ENCODE data around the gene ST6GALNAC1. TPM values are rescaled to one million over a fixed set of nuclear protein-coding genes. Genes with fewer than 3 reads are reported as not detected.

Gene ST6GALNAC1
- total RNA-seq, 1 donor from 2014 or later: not detected

DNA sequence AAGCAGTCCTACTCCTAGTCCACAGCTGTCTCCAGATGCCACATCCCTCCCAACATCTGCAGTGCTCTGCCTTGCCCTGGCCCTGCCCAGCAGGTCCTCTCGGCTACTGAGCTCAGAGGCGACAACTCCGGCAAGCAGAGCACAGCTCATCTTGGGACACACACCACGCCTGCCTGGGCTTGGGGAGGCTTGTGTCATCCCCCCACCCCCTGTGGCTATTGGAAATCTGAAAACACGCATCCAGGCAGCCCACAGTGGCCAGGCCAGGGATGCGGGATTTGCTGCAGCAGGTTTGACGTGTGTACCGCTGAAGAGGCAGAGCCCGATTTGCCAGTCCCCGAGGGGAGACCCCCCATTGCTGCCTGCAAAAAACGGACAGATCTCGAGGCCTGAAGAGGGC is 41.8 kb upstream of the ST6GALNAC1 start:
- peaks cover 46% of the 10 kb centered on the region for H3K4me1 Mint-ChIP-seq (ENCODE audit: low read depth, unreplicated experiment)
- H3K4me3 Mint-ChIP-seq (ENCODE audit: unreplicated experiment): no peak overlapping the region
- no peak for DNase-seq
- H3K27me3 Mint-ChIP-seq (ENCODE audit: unreplicated experiment): peaks cover 11% of the 10 kb centered on the region
- H3K9me3 Mint-ChIP-seq (ENCODE audit: unreplicated experiment): peaks cover 11% of the 10 kb centered on the region
- H3K36me3 Mint-ChIP-seq (ENCODE audit: unreplicated experiment): no peaks in the 10 kb centered on the region
- TF ChIP-seq, protein P1, sequence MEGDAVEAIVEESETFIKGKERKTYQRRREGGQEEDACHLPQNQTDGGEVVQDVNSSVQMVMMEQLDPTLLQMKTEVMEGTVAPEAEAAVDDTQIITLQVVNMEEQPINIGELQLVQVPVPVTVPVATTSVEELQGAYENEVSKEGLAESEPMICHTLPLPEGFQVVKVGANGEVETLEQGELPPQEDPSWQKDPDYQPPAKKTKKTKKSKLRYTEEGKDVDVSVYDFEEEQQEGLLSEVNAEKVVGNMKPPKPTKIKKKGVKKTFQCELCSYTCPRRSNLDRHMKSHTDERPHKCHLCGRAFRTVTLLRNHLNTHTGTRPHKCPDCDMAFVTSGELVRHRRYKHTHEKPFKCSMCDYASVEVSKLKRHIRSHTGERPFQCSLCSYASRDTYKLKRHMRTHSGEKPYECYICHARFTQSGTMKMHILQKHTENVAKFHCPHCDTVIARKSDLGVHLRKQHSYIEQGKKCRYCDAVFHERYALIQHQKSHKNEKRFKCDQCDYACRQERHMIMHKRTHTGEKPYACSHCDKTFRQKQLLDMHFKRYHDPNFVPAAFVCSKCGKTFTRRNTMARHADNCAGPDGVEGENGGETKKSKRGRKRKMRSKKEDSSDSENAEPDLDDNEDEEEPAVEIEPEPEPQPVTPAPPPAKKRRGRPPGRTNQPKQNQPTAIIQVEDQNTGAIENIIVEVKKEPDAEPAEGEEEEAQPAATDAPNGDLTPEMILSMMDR (IDR thresholded peaks at IDR 0.05; ENCODE audit: partially characterized antibody, unreplicated experiment): no peak
- H3K27ac Mint-ChIP-seq (ENCODE audit: unreplicated experiment): peak overlapping the region; percentile 28

DNA sequence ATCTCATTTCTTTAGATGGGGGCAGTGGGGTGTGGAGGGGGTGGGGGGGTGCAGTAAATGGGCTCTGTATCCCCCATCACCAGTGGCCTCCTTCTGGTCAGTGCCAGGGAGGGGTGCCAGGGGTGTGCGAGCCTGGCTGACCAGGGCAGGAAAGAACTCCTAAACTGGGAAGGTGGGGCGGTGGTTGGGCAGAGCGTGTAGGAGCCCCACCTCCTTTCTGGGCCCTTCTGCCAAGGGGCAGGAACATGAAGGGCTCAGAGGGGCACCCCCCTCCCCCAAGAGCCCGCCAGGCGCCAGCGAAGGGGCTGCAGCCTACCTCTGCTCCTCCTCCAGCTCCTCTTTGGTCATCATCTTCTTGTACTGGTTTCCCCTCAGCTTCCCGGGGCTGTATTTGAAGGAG is 41.2 kb upstream of the ST6GALNAC1 start:
- Mint-ChIP-seq H3K36me3 (ENCODE audit: unreplicated experiment) (no peaks in the 10 kb centered on the region), H3K27me3 (ENCODE audit: unreplicated experiment) (peaks cover 11% of the 10 kb centered on the region), H3K9me3 (ENCODE audit: unreplicated experiment) (peaks cover 11% of the 10 kb centered on the region), H3K27ac (ENCODE audit: unreplicated experiment) (no peak overlapping the region), H3K4me1 (ENCODE audit: low read depth, unreplicated experiment) (peaks cover 46% of the 10 kb centered on the region), H3K4me3 (ENCODE audit: unreplicated experiment) (no peak overlapping the region)
- no peak for DNase-seq
- TF ChIP-seq, protein P1 (IDR thresholded peaks at IDR 0.05; ENCODE audit: partially characterized antibody, unreplicated experiment): no peak

DNA sequence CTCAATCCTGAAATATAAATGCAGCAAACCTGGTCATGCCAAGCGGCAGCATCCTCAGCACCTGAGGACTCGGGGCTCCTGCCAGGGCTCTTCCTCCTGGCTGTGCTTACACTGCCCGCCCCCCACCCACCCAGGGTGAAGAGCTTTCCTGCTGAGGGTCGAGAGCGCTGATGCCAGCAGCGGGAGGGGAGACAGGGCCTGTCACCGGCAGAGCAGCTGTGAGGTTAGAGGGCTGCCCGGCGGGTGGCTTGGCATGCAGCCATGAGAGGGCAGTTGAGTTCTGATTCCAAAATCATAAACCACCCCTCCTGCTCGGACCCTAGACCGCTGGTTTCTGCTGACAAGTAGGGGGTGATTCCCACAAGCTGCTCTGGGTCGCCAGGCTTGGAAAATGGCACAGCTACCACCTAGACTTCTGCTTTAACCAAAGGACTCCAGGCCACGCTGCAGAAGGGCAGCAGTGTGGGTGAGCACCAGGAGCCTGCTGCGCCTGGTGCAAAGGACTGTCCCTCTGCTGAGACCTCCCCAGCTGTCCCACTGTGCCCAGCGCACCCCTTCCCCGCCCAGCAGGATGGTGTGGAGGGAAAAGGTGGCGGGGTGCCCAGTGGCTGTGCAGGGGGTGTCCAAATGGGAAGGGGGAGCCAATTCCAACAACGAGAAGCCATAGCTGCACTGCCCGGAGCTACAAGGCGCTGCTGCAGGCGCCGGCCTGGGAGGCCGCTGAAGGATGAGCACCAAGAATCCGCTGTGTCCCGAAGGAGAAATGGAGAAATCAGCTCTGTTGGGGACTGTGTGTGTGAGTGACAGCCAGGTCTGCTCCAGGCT is 40.6 kb upstream of the ST6GALNAC1 start:
- TF ChIP-seq, protein P1 (IDR thresholded peaks at IDR 0.05; ENCODE audit: partially characterized antibody, unreplicated experiment): no peak
- DNase-seq: no peak
- peaks cover 11% of the 10 kb centered on the region for H3K9me3 Mint-ChIP-seq (ENCODE audit: unreplicated experiment)
- H3K27ac Mint-ChIP-seq (ENCODE audit: unreplicated experiment): no peak overlapping the region
- no peaks in the 10 kb centered on the region for H3K36me3 Mint-ChIP-seq (ENCODE audit: unreplicated experiment)
- peaks cover 46% of the 10 kb centered on the region for H3K4me1 Mint-ChIP-seq (ENCODE audit: low read depth, unreplicated experiment)
- peaks cover 11% of the 10 kb centered on the region for H3K27me3 Mint-ChIP-seq (ENCODE audit: unreplicated experiment)
- no peak overlapping the region for H3K4me3 Mint-ChIP-seq (ENCODE audit: unreplicated experiment)

DNA sequence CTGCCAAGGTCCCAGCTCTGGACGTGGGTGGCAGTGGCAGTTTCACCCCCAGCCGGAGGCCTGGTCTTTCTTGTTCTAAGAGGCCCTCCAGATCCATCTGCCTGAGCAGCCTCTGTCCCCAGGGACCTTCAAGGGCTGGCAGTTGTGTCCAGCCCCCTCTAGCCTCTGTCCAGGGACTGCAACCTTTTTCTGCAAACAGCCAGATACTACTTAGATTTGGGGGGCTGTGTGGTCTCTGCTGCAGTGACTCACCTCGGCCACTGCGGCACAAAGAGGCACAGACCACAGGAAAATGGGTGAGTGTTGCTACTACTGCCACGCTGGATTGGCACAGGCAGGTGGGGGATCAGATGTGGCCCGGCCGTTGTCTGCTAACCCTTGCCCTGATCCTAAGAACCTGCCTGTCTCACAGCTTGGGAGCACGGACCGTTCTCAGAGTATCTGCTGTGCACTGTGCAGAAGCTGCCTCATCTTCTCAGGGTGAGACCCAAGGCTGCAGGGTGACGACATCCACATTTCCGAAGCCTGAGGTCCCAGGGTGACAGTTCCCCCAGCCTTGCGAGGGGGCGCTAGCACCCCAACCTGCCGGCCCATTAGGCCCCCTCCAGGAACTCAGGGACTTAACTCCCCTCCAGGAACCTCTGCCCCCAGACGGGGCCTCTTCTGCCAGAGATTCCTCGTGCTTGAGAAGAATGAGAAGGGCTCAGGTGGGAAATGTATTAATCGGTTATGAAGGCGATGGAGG is 39.6 kb upstream of the ST6GALNAC1 start:
- TF ChIP-seq, protein P1 (IDR thresholded peaks at IDR 0.05; ENCODE audit: partially characterized antibody, unreplicated experiment): peak; percentile 36
- Mint-ChIP-seq H3K9me3 (ENCODE audit: unreplicated experiment) (peaks cover 11% of the 10 kb centered on the region), H3K27ac (ENCODE audit: unreplicated experiment) (peak overlapping the region; percentile 48), H3K36me3 (ENCODE audit: unreplicated experiment) (no peaks in the 10 kb centered on the region), H3K4me3 (ENCODE audit: unreplicated experiment) (no peak overlapping the region), H3K4me1 (ENCODE audit: low read depth, unreplicated experiment) (peaks cover 42% of the 10 kb centered on the region), H3K27me3 (ENCODE audit: unreplicated experiment) (peaks cover 11% of the 10 kb centered on the region)
- DNase-seq: peak; percentile 59

DNA sequence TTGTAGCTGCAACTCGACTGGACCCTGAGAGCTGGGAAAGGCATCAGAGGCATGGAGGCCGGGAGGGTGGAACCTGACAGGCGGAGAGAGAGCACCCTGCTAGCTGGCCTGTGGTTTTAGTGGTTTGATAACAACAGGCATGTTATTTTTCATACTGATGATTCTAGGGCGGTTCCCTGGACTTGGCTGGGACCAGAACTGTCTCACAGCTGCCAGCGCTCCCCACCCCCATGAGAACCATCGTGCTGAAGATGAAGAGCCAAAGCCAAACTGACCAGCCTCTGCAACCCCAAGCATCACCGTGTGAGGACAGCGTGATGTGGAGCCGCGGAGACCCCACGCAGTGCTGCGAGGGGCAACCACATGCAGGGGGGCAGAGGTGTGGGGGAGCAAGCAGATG is 38.7 kb upstream of the ST6GALNAC1 start:
- no peak for DNase-seq
- Mint-ChIP-seq H3K4me1 (ENCODE audit: low read depth, unreplicated experiment) (peaks cover 38% of the 10 kb centered on the region), H3K27me3 (ENCODE audit: unreplicated experiment) (peaks cover 11% of the 10 kb centered on the region), H3K9me3 (ENCODE audit: unreplicated experiment) (peaks cover 8% of the 10 kb centered on the region), H3K36me3 (ENCODE audit: unreplicated experiment) (no peaks in the 10 kb centered on the region), H3K27ac (ENCODE audit: unreplicated experiment) (peak overlapping the region; percentile 90), H3K4me3 (ENCODE audit: unreplicated experiment) (peak overlapping the region; percentile 83)
- TF ChIP-seq, protein P1 (IDR thresholded peaks at IDR 0.05; ENCODE audit: partially characterized antibody, unreplicated experiment): no peak

All from glutamatergic neuron (in vitro differentiated cells).